Measurements from ENCODE around the gene CAVIN3. TPM values are rescaled to one million over a fixed set of nuclear protein-coding genes. Genes with fewer than 3 reads are reported as not detected.
"Not testable (repeated sequence)": the region's sequence is repeated elsewhere in the genome, so short reads cannot be mapped to it uniquely, and the experiment has no call there.

The CAVIN3 gene
- total RNA-seq, 2 donors from 2014 or later, result 46.1 to 92.4 TPM

DNA sequence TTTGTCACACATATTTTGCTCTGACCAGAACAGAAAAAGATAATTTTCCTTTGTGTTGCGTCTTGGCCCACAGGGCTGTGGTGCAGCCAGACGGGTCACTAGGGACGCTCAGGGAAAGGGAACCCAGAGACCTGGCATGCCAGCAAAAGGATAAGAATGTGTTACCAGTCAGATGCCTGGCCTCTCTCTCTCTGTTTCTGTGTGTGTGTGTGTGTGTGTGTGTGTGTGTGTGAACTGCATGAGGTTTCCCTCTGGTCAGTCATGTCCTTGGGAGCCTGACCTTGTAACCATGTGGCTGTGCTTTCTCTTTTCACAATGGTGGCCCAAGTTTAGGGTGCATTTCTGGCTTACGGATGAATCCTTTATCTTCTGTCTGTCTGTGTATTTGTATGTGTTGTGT, 35.3 kb downstream of the CAVIN3 start:
- no peaks in the 10 kb centered on the region for H3K27me3 ChIP-seq (replicated peaks; ENCODE audit: insufficient read depth)
- no peak for DNase-seq (ENCODE audit: low spot score)
- H3K27ac ChIP-seq, result no peak overlapping the region
- TF ChIP-seq POLR2AphosphoS5 (IDR thresholded peaks at IDR 0.05) (no peak), POLR2A (IDR thresholded peaks at IDR 0.05) (no peak)
- TF ChIP-seq, protein P1, sequence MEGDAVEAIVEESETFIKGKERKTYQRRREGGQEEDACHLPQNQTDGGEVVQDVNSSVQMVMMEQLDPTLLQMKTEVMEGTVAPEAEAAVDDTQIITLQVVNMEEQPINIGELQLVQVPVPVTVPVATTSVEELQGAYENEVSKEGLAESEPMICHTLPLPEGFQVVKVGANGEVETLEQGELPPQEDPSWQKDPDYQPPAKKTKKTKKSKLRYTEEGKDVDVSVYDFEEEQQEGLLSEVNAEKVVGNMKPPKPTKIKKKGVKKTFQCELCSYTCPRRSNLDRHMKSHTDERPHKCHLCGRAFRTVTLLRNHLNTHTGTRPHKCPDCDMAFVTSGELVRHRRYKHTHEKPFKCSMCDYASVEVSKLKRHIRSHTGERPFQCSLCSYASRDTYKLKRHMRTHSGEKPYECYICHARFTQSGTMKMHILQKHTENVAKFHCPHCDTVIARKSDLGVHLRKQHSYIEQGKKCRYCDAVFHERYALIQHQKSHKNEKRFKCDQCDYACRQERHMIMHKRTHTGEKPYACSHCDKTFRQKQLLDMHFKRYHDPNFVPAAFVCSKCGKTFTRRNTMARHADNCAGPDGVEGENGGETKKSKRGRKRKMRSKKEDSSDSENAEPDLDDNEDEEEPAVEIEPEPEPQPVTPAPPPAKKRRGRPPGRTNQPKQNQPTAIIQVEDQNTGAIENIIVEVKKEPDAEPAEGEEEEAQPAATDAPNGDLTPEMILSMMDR (IDR thresholded peaks at IDR 0.05), result no peak
- H3K9me3 ChIP-seq, result no peaks in the 10 kb centered on the region
- H3K4me3 ChIP-seq, result no peak overlapping the region
- no peaks in the 10 kb centered on the region for H3K4me1 ChIP-seq (replicated peaks)
- WGBS, result 73% methylated on average over 4 of the region's 4 CpGs
- intact Hi-C loops (cut with DNase I), result no loop called here
- no peaks in the 10 kb centered on the region for H3K36me3 ChIP-seq

- intact Hi-C loops (cut with DNase I), result no loop called here
- Histone ChIP-seq H3K4me3 (no peak overlapping the region), H3K27me3 (replicated peaks; ENCODE audit: insufficient read depth) (no peaks in the 10 kb centered on the region), H3K4me1 (replicated peaks) (no peaks in the 10 kb centered on the region), H3K27ac (no peak overlapping the region), H3K36me3 (no peaks in the 10 kb centered on the region), H3K9me3 (no peaks in the 10 kb centered on the region)
- DNase-seq (ENCODE audit: low spot score), result no peak
- no peak for TF ChIP-seq POLR2AphosphoS5 (IDR thresholded peaks at IDR 0.05)
- TF ChIP-seq, protein P1 (IDR thresholded peaks at IDR 0.05), result no peak
- TF ChIP-seq POLR2A (IDR thresholded peaks at IDR 0.05), result no peak
- 93% methylated on average over 3 of the region's 3 CpGs for WGBS
Observed at GRCh38 chr11:6284250-6284649, 36.1 kb downstream of the CAVIN3 start.

DNA sequence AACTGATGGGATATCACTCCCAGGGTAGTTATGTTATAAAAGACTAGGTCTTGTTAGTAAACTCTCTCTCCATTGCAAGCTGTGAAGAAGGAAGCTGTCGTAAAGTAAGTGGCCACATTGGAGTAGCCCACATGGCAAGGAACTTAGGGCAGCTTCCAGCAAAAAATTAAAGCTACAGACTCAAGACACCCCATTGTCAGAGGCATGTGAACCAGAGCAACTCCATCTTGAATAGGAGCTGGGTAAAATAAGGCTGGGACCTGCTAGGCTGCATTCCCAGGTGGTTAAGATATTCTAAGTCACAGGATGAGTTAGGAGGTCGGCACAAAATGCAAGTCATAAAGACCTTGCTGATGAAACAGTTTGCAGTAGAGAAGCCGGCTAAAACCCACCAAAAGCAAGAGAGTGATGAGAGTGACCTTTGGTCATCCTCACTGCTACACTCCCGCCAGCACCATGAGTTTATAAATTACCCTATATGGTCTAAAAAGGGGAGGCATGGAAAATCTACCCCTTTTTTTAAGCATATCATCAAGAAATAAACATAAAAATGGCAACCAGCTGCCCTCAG, 36.8 kb downstream of the CAVIN3 start:
- intact Hi-C loops (cut with DNase I), result no loop called here
- 72% methylated on average over 4 of the region's 4 CpGs for WGBS
- Histone ChIP-seq H3K4me3 (no peak overlapping the region), H3K27ac (no peak overlapping the region), H3K4me1 (replicated peaks) (no peaks in the 10 kb centered on the region), H3K36me3 (no peaks in the 10 kb centered on the region), H3K9me3 (no peaks in the 10 kb centered on the region), H3K27me3 (replicated peaks; ENCODE audit: insufficient read depth) (no peaks in the 10 kb centered on the region)
- DNase-seq (ENCODE audit: low spot score), result no peak
- TF ChIP-seq, protein P1 (IDR thresholded peaks at IDR 0.05), result no peak
- no peak for TF ChIP-seq POLR2AphosphoS5 (IDR thresholded peaks at IDR 0.05)
- no peak for TF ChIP-seq POLR2A (IDR thresholded peaks at IDR 0.05)

- intact Hi-C loops (cut with DNase I); H3K36me3 ChIP-seq; H3K27ac ChIP-seq; DNase-seq (ENCODE audit: low spot score); H3K27me3 ChIP-seq (replicated peaks; ENCODE audit: insufficient read depth); H3K4me1 ChIP-seq (replicated peaks); H3K9me3 ChIP-seq; H3K4me3 ChIP-seq: not testable (repeated sequence)
- WGBS, result 42% methylated on average over 7 of the region's 7 CpGs
Observed at GRCh38 chr11:6280809-6281208, 39.5 kb downstream of the CAVIN3 start.

DNA sequence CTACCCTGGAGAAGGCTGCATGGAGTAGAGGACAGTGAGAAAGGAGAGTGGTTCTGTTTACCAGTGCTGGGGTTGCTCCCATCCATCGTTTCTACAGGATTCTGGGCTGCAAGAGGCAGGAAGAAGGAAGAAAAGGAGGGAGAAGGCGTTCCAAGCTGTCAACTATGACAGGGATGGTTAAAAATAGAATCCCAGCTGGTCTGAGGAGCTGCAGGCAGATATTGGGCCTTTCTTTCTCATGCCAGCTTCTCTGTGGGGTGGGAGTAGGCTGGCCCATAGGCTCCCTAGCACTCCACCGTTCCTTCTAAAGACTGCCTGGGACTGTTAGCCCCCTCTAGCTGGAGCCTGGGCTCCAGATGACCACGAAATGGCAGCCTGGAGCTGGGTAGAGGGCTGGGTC, 47.1 kb downstream of the CAVIN3 start:
- Histone ChIP-seq H3K36me3 (no peaks in the 10 kb centered on the region), H3K9me3 (no peaks in the 10 kb centered on the region), H3K27ac (no peak overlapping the region), H3K4me1 (replicated peaks) (no peaks in the 10 kb centered on the region), H3K27me3 (replicated peaks; ENCODE audit: insufficient read depth) (no peaks in the 10 kb centered on the region), H3K4me3 (no peak overlapping the region)
- TF ChIP-seq, protein P1 (IDR thresholded peaks at IDR 0.05), result no peak
- TF ChIP-seq POLR2AphosphoS5 (IDR thresholded peaks at IDR 0.05), result no peak
- no peak for TF ChIP-seq POLR2A (IDR thresholded peaks at IDR 0.05)
- 45% methylated on average over 4 of the region's 4 CpGs for WGBS
- no peak for DNase-seq (ENCODE audit: low spot score)
- intact Hi-C loops (cut with DNase I), result no loop called here
